ENCODE data around the gene RPL36AL. TPM values are rescaled to one million over a fixed set of nuclear protein-coding genes. Genes with fewer than 3 reads are reported as not detected.
"Not testable (repeated sequence)": the region's sequence is repeated elsewhere in the genome, so short reads cannot be mapped to it uniquely, and the experiment has no call there.

The RPL36AL gene
- total and polyA plus RNA-seq, 3 experiments from 2014 or later, result 236 to 709 (median 273) TPM

- Mint-ChIP-seq H3K27me3 (no peaks in the 10 kb centered on the region), H3K36me3 (peaks cover 0 to 58% (median 5%) of the 10 kb centered on the region in 3 donors), H3K9me3 (no peaks in the 10 kb centered on the region), H3K27ac (peak overlapping the region; percentile 79 to 100 (median 92)), H3K4me1 (peaks cover 60 to 74% (median 61%) of the 10 kb centered on the region in 3 donors), H3K4me3 (peak overlapping the region; percentile 74 to 99 (median 98))
- peaks cover 41% of the 10 kb centered on the region for H3K4me1 ChIP-seq (ENCODE audit: insufficient read depth, low read length)
- ChIA-PET POLR2A (interaction anchor here (0.5 to 2.7 kb wide), 5 partner anchors 11 to 309 kb away, joined by 3 to 15 read pairs (median 4); partner anchors contain the start of genes DNAAF2 and POLE2), CTCF (interaction anchor here (1.7 to 7.1 kb wide), 2 partner anchors 10 to 144 kb away, joined by 4 to 151 read pairs; partner anchors contain the start of gene DNAAF2)
- no peak overlapping the region for H3K4me3 ChIP-seq (ENCODE audit: low read length)
- DNase-seq, result no peak
- H3K27me3 ChIP-seq (ENCODE audit: insufficient read depth, low read length, poor library complexity, severe bottlenecking), result no peaks in the 10 kb centered on the region
- peak overlapping the region; percentile 45 for H3K27ac ChIP-seq (ENCODE audit: low read depth, low read length)
- H3K36me3 ChIP-seq (ENCODE audit: insufficient read depth, low read length), result peaks cover 1% of the 10 kb centered on the region
- no peaks in the 10 kb centered on the region for H3K9me3 ChIP-seq (ENCODE audit: low read length)
Measured at GRCh38 chr14:49623387-49623786, 3.0 kb upstream of the RPL36AL start.

GRCh38 chr14:49622022-49622607 lies 1.7 kb upstream of the RPL36AL start:
- H3K36me3 Mint-ChIP-seq, result peaks cover 0 to 64% (median 8%) of the 10 kb centered on the region in 3 donors
- peaks cover 5% of the 10 kb centered on the region for H3K36me3 ChIP-seq (ENCODE audit: insufficient read depth, low read length)
- no peaks in the 10 kb centered on the region for H3K9me3 ChIP-seq (ENCODE audit: low read length)
- H3K4me3 ChIP-seq (ENCODE audit: low read length), result peak overlapping the region; percentile 80
- no peaks in the 10 kb centered on the region for H3K9me3 Mint-ChIP-seq
- H3K27me3 ChIP-seq (ENCODE audit: insufficient read depth, low read length, poor library complexity, severe bottlenecking), result no peaks in the 10 kb centered on the region
- H3K27ac Mint-ChIP-seq, result peak overlapping the region; percentile 83 to 100 (median 96)
- peaks cover 60 to 77% (median 69%) of the 10 kb centered on the region in 3 donors for H3K4me1 Mint-ChIP-seq
- CTCF ChIA-PET, result interaction anchor here (2.3 to 7.1 kb wide), 6 partner anchors 11 to 240 kb away, joined by 9 to 151 read pairs (median 27); partner anchors contain the start of genes DNAAF2, KLHDC2, LRR1 and RPS29
- POLR2A ChIA-PET, result interaction anchor here (2.5 to 2.7 kb wide), 5 partner anchors 10 to 240 kb away, joined by 15 to 105 read pairs (median 34); partner anchors contain the start of genes DNAAF2 and RPS29
- H3K4me3 Mint-ChIP-seq, result peak overlapping the region; percentile 94 to 99 (median 98)
- peaks cover 50% of the 10 kb centered on the region for H3K4me1 ChIP-seq (ENCODE audit: insufficient read depth, low read length)
- no peaks in the 10 kb centered on the region for H3K27me3 Mint-ChIP-seq
- H3K27ac ChIP-seq (ENCODE audit: low read depth, low read length), result peak overlapping the region; percentile 0
- no peak for DNase-seq

GRCh38 chr14:49621114-49621881 lies 872 bp upstream of the RPL36AL start:
- Mint-ChIP-seq H3K27ac (peak overlapping the region; percentile 98 to 100 (median 100)), H3K4me1 (peaks cover 58 to 74% (median 69%) of the 10 kb centered on the region in 3 donors), H3K4me3 (peak overlapping the region; percentile 94 to 99 (median 98)), H3K9me3 (no peaks in the 10 kb centered on the region), H3K36me3 (peaks cover 0 to 64% (median 8%) of the 10 kb centered on the region in 3 donors), H3K27me3 (no peaks in the 10 kb centered on the region)
- H3K27me3 ChIP-seq (ENCODE audit: insufficient read depth, low read length, poor library complexity, severe bottlenecking), result no peaks in the 10 kb centered on the region
- H3K27ac ChIP-seq (ENCODE audit: low read depth, low read length), result peak overlapping the region; percentile 99
- H3K4me1 ChIP-seq (ENCODE audit: insufficient read depth, low read length), result peaks cover 50% of the 10 kb centered on the region
- ChIA-PET CTCF (interaction anchor here (0.7 to 7.1 kb wide), 19 partner anchors 10 to 691 kb away, joined by 3 to 151 read pairs (median 4); partner anchors contain the start of genes DMAC2L, DNAAF2, KLHDC2 and L2HGDH), POLR2A (interaction anchor here (0.5 to 2.7 kb wide), 9 partner anchors 9 to 1173 kb away, joined by 3 to 105 read pairs (median 34); partner anchors contain the start of genes DNAAF2, KLHDC2, LRR1 and RPS29)
- H3K36me3 ChIP-seq (ENCODE audit: insufficient read depth, low read length), result peaks cover 5% of the 10 kb centered on the region
- peak in 2 of 5 donors; percentile 25 to 75 for DNase-seq
- peak overlapping the region; percentile 80 for H3K4me3 ChIP-seq (ENCODE audit: low read length)
- H3K9me3 ChIP-seq (ENCODE audit: low read length), result no peaks in the 10 kb centered on the region

GRCh38 chr14:49619730-49620129 lies 696 bp downstream of the RPL36AL start:
- peak overlapping the region; percentile 94 to 99 (median 98) for H3K4me3 Mint-ChIP-seq
- peaks cover 52 to 61% (median 58%) of the 10 kb centered on the region in 3 donors for H3K4me1 Mint-ChIP-seq
- Histone ChIP-seq H3K9me3 (ENCODE audit: low read length) (no peaks in the 10 kb centered on the region), H3K4me1 (ENCODE audit: insufficient read depth, low read length) (peaks cover 50% of the 10 kb centered on the region), H3K27me3 (ENCODE audit: insufficient read depth, low read length, poor library complexity, severe bottlenecking) (no peaks in the 10 kb centered on the region), H3K4me3 (ENCODE audit: low read length) (peak overlapping the region; percentile 80), H3K36me3 (ENCODE audit: insufficient read depth, low read length) (peaks cover 5% of the 10 kb centered on the region), H3K27ac (ENCODE audit: low read depth, low read length) (peak overlapping the region; percentile 99)
- H3K27me3 Mint-ChIP-seq, result no peaks in the 10 kb centered on the region
- ChIA-PET CTCF (interaction anchor here (1.0 to 7.1 kb wide), 18 partner anchors 10 to 246 kb away, joined by 3 to 151 read pairs (median 4); partner anchors contain the start of genes DNAAF2, KLHDC2, LRR1 and RPS29), POLR2A (interaction anchor here (0.5 to 2.7 kb wide), 18 partner anchors 10 to 1203 kb away, joined by 3 to 105 read pairs (median 5); partner anchors contain the start of genes DNAAF2, KLHDC2, LRR1 and POLE2)
- DNase-seq, result no peak
- H3K36me3 Mint-ChIP-seq, result peaks cover 0 to 62% (median 8%) of the 10 kb centered on the region in 3 donors
- H3K9me3 Mint-ChIP-seq, result no peaks in the 10 kb centered on the region
- H3K27ac Mint-ChIP-seq, result peak overlapping the region; percentile 98 to 100 (median 100)

- ChIA-PET POLR2A (interaction anchor here (1.5 to 2.7 kb wide), 6 partner anchors 13 to 1204 kb away, joined by 3 to 105 read pairs (median 50); partner anchors contain the start of genes DNAAF2, KLHDC2, LRR1 and RPS29), CTCF (interaction anchor here (1.4 to 7.1 kb wide), 4 partner anchors 9 to 33 kb away, joined by 6 to 151 read pairs (median 26); partner anchors contain the start of genes DNAAF2 and RPS29)
- not testable (repeated sequence) for H3K9me3 ChIP-seq (ENCODE audit: low read length); H3K27me3 ChIP-seq (ENCODE audit: insufficient read depth, low read length, poor library complexity, severe bottlenecking); DNase-seq; H3K27me3 Mint-ChIP-seq; H3K36me3 ChIP-seq (ENCODE audit: insufficient read depth, low read length); H3K9me3 Mint-ChIP-seq
- peaks cover 47% of the 10 kb centered on the region for H3K4me1 ChIP-seq (ENCODE audit: insufficient read depth, low read length)
- peak overlapping the region; percentile 98 to 100 (median 100) for H3K27ac Mint-ChIP-seq
- H3K36me3 Mint-ChIP-seq, result peaks cover 0 to 61% (median 9%) of the 10 kb centered on the region in 3 donors
- peak overlapping the region; percentile 80 for H3K4me3 ChIP-seq (ENCODE audit: low read length)
- H3K4me3 Mint-ChIP-seq, result peak overlapping the region; percentile 94 to 99 (median 98)
- peaks cover 50 to 56% (median 55%) of the 10 kb centered on the region in 3 donors for H3K4me1 Mint-ChIP-seq
- H3K27ac ChIP-seq (ENCODE audit: low read depth, low read length), result peak overlapping the region; percentile 99
Measured at GRCh38 chr14:49619273-49619672, 1.2 kb downstream of the RPL36AL start.

- CTCF ChIA-PET, result interaction anchor here (1.3 kb wide), 1 partner anchor 16 kb away, joined by 4 read pairs; no protein-coding TSS in a partner anchor
- Mint-ChIP-seq H3K4me1 (peaks cover 41 to 46% (median 43%) of the 10 kb centered on the region in 3 donors), H3K27ac (peak overlapping the region; percentile 31 to 100 (median 98)), H3K4me3 (peak overlapping the region in 6 of 7 donors; percentile 16 to 99 (median 65)), H3K36me3 (peaks cover 0 to 59% (median 11%) of the 10 kb centered on the region in 3 donors), H3K27me3 (no peaks in the 10 kb centered on the region), H3K9me3 (no peaks in the 10 kb centered on the region)
- H3K4me1 ChIP-seq (ENCODE audit: insufficient read depth, low read length), result peaks cover 34% of the 10 kb centered on the region
- no peak overlapping the region for H3K27ac ChIP-seq (ENCODE audit: low read depth, low read length)
- peaks cover 5% of the 10 kb centered on the region for H3K36me3 ChIP-seq (ENCODE audit: insufficient read depth, low read length)
- H3K9me3 ChIP-seq (ENCODE audit: low read length), result no peaks in the 10 kb centered on the region
- H3K27me3 ChIP-seq (ENCODE audit: insufficient read depth, low read length, poor library complexity, severe bottlenecking), result no peaks in the 10 kb centered on the region
- no peak overlapping the region for H3K4me3 ChIP-seq (ENCODE audit: low read length)
- POLR2A ChIA-PET, result interaction anchor here (0.5 to 1.6 kb wide), 2 partner anchors 14 to 19 kb away, joined by 5 read pairs; partner anchors contain the start of gene LRR1
- no peak for DNase-seq
Measured at GRCh38 chr14:49617852-49618519, 2.4 kb downstream of the RPL36AL start.

- Mint-ChIP-seq H3K4me1 (peaks cover 29 to 42% (median 35%) of the 10 kb centered on the region in 3 donors), H3K4me3 (peak overlapping the region in 1 of 7 donors; percentile 32), H3K27ac (peak overlapping the region in 5 of 8 donors; percentile 22 to 100 (median 70)), H3K9me3 (no peaks in the 10 kb centered on the region), H3K36me3 (peaks cover 0 to 48% (median 12%) of the 10 kb centered on the region in 3 donors), H3K27me3 (no peaks in the 10 kb centered on the region)
- Histone ChIP-seq H3K36me3 (ENCODE audit: insufficient read depth, low read length) (peaks cover 5% of the 10 kb centered on the region), H3K27ac (ENCODE audit: low read depth, low read length) (no peak overlapping the region), H3K27me3 (ENCODE audit: insufficient read depth, low read length, poor library complexity, severe bottlenecking) (no peaks in the 10 kb centered on the region), H3K9me3 (ENCODE audit: low read length) (no peaks in the 10 kb centered on the region), H3K4me1 (ENCODE audit: insufficient read depth, low read length) (peaks cover 25% of the 10 kb centered on the region), H3K4me3 (ENCODE audit: low read length) (no peak overlapping the region)
- ChIA-PET POLR2A (no interaction called here), CTCF (no interaction called here)
- DNase-seq, result no peak
Measured at GRCh38 chr14:49615776-49616175, 4.7 kb downstream of the RPL36AL start.

Measured in CD8-positive, alpha-beta memory T cell (primary cell).